GF-D8 (cell line): ENCODE measurements around the gene TAF11.
"Not testable (repeated sequence)": the region's sequence is repeated elsewhere in the genome, so short reads cannot be mapped to it uniquely, and the experiment has no call there.

ENCODE experiments used
- DNase-seq: peaks from one replicate; lab custom pipeline; 2025; lab: John Stamatoyannopoulos, UW

TAF11 gene

DNA sequence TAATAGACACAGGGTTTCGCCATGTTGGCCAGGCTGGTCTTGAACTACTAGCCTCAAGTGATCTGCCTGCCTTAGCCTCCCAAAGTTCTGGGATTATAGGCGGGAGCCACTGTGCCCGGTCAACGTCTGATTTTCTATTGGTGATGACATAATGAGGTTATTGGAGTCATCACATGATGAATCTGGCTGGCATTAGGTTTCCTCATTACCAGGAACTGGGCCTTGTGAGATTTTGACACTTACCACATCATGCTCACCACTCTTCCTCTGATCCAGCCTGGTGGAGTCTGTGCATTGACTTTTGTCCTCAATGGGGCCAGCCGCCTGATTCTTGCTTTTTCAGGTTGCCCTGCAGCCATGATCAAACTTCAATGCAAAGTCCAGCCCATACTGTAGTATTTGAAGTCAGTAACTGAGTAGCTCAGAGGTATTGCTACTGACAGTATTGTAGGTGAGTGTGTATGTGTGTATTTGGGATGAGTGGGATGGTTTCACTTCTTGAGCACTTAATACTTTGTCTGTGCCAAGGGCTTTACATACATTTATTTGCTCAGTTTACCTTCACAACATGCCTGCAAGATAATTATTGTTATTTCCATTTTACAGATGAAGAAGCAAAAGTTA, 17.3 kb upstream of the TAF11 start:
- DNase-seq, result no peak

DNA sequence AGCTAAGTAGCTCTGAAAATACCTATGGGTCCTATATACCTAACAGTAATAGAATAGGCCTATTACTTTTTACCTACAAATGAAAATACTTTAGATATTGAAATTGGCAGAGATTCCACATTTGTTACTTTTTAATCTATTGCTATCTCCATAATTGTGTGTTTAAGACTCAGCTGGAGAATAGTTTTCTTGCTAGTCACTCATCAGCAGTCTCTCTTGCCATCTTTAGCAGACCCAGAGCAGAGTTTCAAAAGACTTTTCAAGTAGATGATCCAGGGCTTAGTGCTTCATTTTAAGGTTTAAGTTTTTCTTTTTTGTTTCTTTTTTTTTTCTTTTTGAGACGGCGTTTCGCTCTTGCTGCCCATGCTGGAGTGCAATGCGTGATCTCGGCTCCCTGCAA, 14.1 kb upstream of the TAF11 start:
- DNase-seq, result no peak

DNA sequence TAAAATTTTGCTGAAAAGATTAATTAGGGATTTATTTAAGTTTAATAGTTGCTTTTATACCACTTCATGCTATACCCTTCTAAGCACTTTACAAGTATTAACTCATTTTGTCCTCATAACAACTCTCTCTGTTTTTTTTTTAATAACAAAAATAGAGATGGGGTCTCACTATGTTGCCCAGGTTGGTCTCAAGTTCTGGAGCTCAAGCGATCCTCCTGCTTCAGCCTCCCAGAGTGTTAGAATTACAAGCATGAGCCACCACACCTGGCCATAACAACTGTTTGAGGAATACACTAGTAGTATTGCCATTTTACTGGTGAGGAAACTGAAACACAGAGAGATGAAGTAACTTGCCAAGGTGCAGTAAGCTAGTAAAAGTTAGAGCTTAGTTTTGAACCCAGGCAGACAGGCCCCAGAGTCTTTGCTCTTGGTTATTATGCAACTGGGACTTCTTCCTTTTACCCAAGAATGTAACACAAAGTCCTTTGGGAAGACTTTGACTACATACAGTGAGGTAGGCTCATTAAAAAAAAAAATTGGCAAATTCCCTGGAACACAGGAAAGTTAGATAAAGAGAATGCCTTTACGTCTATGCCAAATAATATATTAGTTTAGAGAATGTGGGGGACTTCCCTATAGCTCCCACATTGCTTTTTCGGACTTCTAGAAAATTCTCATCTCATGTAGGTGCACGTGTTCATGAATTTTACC, 12.6 kb upstream of the TAF11 start:
- no peak for DNase-seq

DNA sequence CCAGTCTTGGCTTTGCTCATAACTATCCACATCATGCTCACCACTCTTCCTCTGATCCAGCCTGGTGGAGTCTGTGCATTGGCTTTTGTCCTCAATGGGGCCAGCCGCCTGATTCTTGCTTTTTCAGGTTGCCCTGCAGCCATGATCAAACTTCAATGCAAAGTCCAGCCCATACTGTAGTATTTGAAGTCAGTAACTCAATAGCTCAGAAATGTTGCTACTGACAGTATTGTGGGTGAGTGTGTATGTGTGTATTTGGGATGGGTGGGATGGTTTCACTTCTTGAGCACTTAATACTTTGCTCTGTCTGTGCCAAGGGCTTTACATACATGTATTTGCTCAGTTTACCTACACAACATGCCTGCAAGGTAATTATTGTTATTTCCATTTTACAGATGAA, 11.9 kb upstream of the TAF11 start:
- DNase-seq, result not testable (repeated sequence)

DNA sequence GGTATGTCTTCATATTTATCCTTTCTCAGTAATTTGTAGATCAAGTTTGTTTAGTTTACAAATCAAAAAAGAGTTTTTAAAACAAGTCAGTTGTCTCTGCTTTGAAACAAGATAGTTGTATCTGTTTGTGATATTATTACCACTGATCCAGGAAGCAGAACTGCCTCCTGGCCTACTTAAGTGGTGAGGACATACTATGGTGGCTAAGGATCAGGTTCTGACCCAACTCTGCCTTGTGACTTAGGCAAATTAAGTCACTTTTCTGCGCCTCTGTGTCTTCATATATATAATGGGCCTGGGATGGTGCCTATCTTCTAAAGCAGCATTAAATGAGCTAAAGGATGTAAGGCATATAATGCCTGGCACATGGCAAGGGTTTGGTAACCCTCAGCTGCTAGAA, 9.9 kb upstream of the TAF11 start:
- DNase-seq, result no peak

DNA sequence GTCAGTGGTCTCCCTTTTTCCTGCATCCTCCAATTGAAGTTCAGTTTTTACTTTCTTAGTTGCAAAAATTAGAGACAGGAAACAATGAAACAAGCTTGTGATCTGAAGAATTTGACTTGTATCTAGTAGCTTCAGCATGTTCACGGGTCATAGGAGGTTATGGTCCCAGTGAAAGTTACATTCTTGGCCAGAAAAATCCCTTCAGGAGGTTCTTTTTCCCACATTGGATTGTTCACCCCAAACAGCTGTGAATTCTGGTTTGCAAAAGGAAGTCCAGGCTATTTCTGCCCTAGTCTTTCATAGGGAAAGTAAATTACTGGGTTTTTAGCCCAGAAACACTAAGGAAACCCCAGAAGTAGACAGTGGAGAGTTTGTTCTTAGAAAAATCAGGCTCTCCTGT, 9.3 kb upstream of the TAF11 start:
- DNase-seq, result no peak

DNA sequence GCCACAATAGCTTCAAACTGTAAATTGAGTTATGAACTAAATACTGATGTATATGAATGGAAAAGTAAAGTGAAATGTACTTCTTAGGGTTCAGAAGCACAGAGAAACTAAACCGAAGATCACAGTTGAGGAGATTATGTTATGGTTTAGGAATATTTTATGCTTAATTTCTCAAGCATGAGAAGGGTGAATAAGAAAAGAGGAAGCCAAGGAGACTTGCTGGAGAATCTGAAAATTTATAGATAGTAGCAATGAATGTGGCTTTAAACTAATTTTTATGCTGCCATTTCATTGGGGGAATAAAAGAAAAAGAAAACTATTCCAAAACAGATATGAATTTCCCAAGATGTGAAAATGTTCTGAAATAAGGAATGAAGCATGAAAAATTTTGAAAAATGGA, 6.9 kb upstream of the TAF11 start:
- DNase-seq, result no peak

DNA sequence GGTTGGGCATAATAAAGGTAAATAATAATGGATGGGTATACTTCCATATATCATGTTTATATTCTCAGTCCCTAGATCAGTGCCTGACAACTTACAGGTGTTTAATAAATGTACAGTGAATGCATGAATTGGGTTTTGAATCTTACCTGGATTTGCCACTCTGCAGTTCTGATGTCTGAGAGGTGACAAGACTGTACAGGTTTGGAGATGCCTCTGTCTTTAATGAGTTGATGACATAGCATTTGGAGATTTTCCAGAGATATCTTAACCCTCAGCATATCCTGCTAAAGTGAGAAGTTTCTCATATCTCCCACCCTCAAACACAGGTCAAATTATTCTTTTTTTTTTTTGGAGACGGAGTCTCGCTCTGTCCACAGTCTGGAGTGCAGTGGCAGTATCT, 3.5 kb upstream of the TAF11 start:
- no peak for DNase-seq

DNA sequence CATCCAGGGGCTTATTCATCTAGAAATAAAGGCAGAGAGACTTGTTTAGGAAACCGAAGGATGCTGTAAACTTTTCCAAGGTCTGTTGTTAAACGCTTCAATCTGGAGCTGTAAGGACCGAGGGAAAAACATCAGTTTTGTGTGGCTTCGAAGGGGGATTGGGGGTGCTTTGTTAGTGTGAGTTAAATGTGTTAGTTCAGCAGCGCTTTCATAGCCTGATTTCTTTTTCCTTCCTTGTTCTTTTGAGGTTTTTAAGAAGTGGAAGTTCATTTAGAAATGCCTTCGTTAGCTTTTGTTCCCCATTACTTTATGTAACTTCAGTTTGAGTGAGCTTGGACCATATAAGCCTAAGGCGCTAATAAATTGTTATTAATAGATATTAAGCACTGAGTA, 2.7 kb upstream of the TAF11 start:
- DNase-seq, result peak; percentile 52

DNA sequence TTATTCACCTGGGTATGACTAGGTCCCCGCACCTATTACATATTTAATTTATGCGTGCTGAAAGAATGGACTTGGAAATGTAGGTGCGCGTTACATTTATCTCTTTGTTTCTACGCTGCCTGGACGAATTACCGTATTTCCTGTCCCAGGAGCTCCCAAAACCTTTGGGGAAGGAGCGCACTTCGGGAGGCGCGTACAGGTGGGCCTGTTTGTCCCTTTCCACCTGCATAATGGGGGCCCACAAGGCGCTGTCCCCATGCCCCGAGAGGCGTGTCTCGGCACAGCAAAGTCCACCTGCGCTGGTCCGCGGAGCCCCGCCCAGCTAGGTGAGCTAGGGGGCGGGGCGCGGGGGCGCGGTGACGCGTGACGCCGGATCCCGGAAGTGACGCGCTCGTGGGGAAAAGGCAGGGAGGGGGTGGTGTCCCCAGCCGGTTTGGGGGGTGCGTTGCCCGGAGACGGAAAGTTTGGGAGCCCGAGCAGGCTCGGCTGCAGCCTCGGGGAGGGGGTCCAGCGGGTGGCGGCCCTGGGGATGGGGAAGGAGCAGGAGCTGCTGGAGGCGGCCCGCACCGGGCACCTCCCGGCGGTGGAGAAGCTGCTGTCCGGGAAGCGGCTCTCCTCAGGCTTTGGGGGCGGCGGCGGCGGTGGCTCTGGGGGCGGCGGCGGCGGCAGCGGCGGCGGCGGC, 1.2 kb upstream of the TAF11 start, which contains the start of gene ANKS1A:
ANKS1A (plus strand) TSS at position 382 of the 682 bp plus-strand sequence; CDS start at position 530, 148 bp downstream.
- no peak for DNase-seq

DNA sequence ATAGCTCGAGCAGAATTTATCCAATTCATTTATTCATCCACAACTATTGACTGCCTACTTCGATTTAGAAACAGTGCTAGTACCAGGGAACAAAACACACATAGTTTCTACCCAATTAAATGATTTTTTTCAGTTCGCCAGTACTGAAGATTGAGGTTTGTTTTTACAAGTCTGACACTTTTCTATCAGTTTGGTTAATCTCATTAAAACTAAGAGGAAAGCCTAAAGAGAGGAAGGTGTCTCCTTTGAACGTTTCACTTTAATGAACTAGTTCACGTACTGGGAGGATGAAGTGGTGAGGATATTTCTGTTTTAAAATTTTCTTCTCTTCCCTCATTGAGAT, 643 bp upstream of the TAF11 start:
- no peak for DNase-seq

DNA sequence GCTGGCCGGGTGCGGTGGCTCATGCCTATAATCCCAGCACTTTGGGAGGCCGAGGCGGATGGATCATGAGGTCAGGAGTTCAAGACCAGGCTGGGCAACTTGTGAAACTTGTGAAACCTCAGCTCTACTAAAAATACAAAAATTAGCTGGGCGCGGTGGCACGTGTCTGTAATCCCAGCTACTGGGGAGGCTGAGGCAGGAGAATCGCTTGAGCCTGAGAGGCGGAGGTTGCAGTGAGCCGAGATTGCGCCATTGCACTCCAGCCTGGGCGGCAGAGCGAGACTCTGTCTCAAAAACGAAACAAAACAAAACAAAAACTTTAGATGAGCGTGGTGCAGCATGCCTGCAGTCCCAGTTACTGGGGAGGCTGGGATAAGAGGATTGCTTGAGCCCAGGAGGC, 2.0 kb downstream of the TAF11 start:
- not testable (repeated sequence) for DNase-seq

DNA sequence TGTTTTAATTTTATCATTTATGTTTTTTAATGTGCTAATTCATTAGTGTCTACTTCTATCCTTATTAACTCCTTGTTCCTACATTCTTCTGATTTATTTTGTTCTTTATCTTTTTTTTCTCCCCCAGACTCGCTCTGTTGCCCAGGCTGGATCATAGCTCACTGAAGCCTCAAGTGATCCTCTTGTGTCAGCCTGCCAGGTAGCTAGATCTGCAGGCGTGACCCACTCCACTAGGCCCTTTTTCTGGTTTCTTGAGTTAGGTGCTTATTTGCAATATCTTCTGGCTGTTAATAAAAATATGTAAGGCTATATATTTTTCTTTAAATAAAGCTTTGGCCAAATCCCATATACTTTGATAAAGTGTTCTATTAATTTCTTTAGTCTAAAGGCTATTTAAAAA, 2.8 kb downstream of the TAF11 start:
- no peak for DNase-seq

DNA sequence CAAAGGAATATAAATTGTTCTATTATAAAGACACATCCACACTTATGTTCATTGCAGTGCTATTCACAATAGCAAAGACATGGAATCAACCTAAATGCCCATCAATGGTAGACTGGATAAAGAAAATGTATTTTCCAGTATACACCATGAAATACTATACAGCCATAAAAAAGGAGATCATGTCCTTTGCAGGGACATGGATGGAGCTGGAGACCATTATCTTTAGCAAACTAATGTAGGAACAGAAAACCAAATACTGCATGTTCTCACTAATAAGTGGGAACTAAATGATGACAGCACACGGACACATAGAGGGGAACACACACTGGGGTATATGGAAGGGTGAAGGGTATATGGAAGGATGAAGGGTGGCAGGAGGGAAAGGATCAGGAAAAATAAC, 3.8 kb downstream of the TAF11 start:
- not testable (repeated sequence) for DNase-seq

DNA sequence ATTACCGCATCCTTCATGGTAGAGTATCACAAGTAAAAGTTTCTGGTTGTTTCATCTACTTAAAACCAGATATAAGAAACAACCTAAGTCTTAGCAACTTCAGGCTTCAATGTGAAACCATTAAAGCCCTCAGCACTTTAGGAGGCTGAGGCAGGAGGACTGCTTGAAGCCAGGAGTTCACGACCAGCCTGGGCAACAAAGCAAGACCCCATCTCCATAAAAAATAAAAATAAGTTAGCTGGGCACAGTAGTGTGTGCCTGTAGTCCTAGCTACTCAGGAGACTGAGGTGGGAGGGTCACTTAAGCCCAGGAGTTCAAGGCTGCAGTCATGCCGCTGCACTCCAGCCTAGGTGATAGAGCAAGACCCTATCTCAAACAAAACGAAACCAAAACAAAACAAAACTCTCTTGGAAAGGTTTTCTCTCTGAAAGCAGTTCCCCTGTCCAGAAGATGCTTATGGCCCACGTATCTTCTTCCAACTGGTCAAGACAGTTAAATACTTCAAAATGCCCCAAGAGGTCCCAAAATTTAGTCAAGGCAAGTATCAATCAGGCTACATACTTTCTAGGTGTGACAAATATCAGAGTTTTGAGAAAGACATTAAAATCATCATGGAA, 9.9 kb downstream of the TAF11 start:
- no peak for DNase-seq

DNA sequence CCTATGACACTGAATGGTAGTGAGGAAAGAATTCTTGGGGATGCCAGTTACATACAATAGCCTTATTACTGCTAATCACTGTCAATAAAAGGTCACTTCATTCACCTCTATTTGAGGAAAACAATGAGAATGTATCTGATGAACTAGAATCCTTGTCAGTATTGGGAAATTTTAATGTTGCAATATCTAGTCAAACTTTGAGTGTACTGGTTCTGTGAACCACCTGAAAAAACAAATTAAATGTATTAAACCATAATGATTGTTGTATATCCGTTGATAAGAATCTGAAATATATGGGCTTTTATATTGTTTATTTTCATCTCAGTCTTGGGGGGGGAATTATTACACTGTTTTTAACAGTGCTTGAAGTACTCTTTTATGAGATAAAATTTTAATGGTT, 10.6 kb downstream of the TAF11 start:
- no peak for DNase-seq

DNA sequence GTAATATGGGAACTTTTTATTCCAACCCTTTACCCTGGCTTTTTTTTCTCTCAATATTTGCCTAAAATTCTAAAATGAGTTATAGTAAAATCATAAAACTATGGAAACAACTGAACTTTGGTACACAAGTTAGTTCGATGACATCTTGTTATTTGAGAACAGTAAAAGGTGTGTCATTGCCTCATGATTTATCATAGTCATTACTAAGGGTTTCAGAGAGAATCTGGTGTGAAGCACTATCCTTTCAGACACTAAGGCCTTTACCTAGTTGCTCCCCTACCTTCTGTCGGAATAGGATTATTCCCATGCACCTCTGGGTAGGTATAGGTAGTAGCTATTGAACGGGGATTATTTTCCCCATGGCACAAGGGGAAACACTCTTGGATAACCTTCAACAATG, 11.4 kb downstream of the TAF11 start:
- no peak for DNase-seq

DNA sequence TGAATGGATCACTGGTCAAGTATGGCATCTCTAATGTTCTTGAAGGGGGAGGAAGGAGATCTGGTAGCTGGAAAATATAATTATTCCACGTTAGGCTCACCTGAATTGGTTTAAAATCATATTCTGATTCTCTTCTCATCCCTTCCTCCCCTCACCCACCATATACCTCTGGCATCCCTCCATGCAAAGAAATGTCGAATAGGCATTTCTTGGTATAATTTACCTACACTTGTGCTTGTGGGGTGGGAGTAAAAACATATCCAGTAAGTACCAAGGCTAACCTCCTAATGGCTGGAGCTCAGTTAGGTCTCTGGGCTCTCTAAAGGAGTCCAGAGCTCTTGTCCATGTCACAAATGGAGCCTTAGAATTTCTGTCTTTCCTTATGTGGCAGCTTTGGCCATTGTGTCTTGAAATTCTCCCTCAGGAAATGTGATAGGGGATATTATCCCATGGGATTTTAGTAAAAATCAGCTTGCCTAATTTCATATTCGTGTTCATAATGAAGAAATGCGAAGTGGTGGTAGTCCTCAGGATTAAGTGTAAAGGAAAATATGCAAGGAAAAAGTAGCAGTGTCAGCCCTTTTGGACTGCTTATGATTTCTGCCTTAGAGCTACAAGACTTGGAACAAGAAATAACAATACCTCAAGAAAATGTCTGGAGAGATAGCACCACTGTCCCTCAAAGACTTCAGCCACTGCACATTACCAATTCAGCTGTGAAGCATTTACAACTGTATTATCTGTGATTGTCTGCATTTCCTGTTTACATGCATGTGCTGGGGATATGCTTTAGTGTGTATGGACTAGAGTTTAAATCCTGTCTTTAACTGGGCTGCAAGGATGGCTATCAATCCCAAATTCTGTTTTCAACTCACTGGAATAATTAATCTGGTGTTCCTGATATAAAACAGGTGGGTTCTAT, 12.3 kb downstream of the TAF11 start:
- DNase-seq, result no peak

DNA sequence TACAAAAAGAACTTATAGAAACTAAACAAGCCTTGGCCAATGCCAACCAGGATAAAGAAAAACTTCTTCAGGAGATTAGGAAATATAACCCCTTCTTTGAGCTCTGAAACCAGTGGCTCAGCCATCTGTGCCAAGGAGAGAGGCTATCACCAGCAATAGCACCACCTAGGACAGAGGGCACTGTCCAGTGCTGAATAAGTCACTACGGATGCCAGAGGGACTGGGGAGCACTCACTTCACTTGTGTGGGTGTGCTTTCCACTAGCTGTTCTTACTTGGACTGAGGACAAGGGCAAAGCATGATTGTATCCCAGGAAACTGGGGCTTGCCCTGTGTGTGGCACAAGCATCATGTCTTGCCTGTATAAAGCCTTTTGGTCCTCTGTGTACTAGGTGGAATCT, 15.5 kb downstream of the TAF11 start:
- no peak for DNase-seq

DNA sequence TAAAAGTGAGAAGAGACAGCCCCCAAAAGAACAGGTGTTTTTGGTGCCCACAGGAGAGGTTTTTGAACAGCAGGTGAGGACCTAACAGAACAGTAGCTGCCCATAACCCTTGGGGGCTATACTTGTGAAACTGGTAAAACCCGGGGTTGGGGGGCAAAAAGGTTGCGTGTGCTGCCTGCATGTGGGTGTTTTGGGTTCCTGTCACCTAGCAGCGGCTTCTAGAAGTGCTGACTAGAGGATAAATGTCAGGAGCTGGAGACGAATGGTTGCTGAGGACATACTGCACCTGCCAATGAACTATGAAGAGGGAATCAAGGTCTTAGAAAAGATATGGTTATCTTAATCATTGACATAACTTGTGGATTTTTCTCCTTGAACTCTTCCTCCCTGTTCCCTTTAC, 16.0 kb downstream of the TAF11 start:
- DNase-seq, result no peak

DNA sequence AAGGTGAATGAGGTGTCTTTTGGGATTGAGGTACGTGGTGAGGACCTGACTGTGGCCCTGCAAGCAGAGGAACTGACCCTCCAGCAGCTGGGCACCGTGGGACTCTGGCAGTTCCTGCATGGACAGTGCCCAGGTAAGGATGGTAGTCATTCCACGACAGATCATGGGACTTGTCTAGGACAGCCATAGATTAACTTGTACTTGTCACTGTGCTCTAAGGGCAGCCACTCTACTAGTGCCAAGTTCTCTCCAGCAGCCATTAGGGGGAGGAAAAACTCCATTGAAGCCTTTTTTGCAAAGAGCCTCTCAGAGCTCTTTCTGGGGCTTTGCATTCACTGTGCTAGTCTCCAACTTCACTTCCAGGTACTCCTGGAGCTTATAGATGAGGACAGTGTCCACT, 20.4 kb downstream of the TAF11 start:
- no peak for DNase-seq

DNA sequence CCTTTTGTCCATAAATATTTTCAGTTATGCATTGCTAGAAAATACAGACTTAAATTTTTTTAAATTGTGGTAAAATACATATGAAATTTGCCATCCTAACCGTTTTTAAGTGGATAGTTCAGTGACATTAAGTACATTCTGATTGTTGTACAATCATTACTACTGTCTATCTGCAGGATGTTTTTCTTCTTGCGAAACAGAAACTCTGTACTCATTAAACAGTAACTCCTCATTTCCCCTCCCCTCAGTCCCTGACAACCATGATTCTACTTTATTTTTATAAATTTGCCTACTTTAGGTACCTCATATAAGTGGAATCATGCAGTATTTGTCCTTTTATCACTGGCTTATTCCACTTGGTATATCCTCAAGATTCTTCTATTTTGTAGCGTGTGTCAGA, 21.3 kb downstream of the TAF11 start:
- no peak for DNase-seq
